ENCODE results near the gene CHCHD3. TPM values are rescaled to one million over a fixed set of nuclear protein-coding genes. Genes with fewer than 3 reads are reported as not detected.

The CHCHD3 gene
- total and polyA plus RNA-seq, 2 experiments from 2014 or later, result 65.3 to 68.5 TPM

DNA sequence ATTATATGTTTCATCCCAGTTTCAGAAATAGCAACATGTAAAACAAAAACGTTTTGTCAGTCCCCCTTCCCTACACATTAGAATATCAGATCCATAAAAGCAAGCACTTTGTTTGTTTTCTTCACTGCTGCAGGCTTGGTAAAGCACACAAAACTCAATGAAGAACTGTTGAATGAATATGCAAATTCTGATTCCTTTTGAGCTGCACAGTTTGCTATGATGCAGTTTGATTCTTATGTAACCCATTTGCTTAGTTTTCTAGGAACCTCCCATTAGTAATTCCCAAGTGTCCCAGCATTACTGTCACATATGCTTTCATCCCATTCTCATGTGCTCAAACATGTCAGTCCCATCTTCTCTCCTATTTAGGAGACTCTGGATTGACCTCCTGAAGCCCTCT is 26.1 kb upstream of the CHCHD3 start:
- Histone ChIP-seq H3K79me2 (no peaks in the 10 kb centered on the region), H3K27ac (no peak overlapping the region), H3K4me2 (no peak overlapping the region), H3K4me3 (no peak overlapping the region), H3K4me1 (ENCODE audit: insufficient read depth) (no peaks in the 10 kb centered on the region), H3K9me2 (replicated peaks; ENCODE audit: insufficient read depth) (no peaks in the 10 kb centered on the region), H4K20me1 (ENCODE audit: insufficient read depth, poor library complexity, severe bottlenecking) (no peaks in the 10 kb centered on the region), H3K9me3 (ENCODE audit: low read depth) (no peaks in the 10 kb centered on the region), H3K27me3 (no peaks in the 10 kb centered on the region), H3K36me3 (replicated peaks; ENCODE audit: insufficient read depth, low read depth) (no peaks in the 10 kb centered on the region), H2AFZ (no peak overlapping the region)
- 63% methylated on average over 1 of the region's 1 CpG for WGBS (ENCODE audit: low lambda C conversion rate, missing lambda C conversion rate)
- TF ChIP-seq, protein P1, sequence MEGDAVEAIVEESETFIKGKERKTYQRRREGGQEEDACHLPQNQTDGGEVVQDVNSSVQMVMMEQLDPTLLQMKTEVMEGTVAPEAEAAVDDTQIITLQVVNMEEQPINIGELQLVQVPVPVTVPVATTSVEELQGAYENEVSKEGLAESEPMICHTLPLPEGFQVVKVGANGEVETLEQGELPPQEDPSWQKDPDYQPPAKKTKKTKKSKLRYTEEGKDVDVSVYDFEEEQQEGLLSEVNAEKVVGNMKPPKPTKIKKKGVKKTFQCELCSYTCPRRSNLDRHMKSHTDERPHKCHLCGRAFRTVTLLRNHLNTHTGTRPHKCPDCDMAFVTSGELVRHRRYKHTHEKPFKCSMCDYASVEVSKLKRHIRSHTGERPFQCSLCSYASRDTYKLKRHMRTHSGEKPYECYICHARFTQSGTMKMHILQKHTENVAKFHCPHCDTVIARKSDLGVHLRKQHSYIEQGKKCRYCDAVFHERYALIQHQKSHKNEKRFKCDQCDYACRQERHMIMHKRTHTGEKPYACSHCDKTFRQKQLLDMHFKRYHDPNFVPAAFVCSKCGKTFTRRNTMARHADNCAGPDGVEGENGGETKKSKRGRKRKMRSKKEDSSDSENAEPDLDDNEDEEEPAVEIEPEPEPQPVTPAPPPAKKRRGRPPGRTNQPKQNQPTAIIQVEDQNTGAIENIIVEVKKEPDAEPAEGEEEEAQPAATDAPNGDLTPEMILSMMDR (IDR thresholded peaks at IDR 0.05; ENCODE audit: poor library complexity), result no peak
- TF ChIP-seq EZH2phosphoT487 (IDR thresholded peaks at IDR 0.05; ENCODE audit: low read depth, severe bottlenecking, unreplicated experiment), result no peak
- TF ChIP-seq EZH2 (IDR thresholded peaks at IDR 0.05; ENCODE audit: borderline replicate concordance), result no peak
- no peak for DNase-seq (ENCODE audit: low spot score)

DNA sequence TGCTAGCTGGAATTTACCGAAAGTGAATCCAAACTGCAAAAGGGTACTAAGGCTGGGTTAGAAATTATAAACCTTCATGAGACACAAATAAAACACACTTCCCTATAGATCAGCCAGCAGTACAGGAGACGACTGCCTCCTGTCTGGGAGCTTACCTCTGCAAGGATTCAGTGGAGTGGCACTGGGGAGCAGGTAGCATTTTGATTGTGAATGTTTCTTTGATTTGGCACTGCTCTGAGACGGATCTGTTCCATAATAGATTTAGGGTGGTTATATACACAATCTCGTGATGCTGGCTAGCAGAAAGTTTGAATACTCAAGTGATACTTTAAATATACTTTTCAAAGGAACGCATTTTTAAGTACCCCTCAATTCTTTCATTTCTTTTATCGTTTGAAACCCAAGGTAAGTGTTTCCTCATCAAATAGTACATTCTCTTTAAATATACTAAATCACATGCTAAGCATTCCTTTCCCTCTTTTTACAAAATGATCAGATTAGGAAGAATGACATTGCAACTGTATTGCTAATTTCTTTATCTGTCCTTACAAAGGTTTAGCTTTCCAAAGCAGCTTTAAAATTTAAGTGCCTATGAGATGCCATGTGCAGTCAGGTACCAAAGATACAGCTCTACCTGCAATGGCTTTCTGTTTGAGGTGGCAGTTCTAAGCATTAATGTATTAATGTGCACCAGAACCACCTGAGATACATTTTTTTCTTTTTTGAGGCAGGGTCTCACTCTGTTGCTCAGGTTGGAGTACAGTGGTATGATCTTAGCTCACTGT is 20.6 kb upstream of the CHCHD3 start:
- Histone ChIP-seq H3K27me3 (no peaks in the 10 kb centered on the region), H3K27ac (no peak overlapping the region), H3K9me3 (ENCODE audit: low read depth) (no peaks in the 10 kb centered on the region), H3K4me3 (no peak overlapping the region), H3K9me2 (replicated peaks; ENCODE audit: insufficient read depth) (no peaks in the 10 kb centered on the region), H3K4me2 (no peak overlapping the region), H3K79me2 (no peaks in the 10 kb centered on the region), H2AFZ (no peak overlapping the region), H4K20me1 (ENCODE audit: insufficient read depth, poor library complexity, severe bottlenecking) (no peaks in the 10 kb centered on the region), H3K4me1 (ENCODE audit: insufficient read depth) (no peaks in the 10 kb centered on the region), H3K36me3 (replicated peaks; ENCODE audit: insufficient read depth, low read depth) (no peaks in the 10 kb centered on the region)
- no peak for TF ChIP-seq EZH2phosphoT487 (IDR thresholded peaks at IDR 0.05; ENCODE audit: low read depth, severe bottlenecking, unreplicated experiment)
- no peak for TF ChIP-seq EZH2 (IDR thresholded peaks at IDR 0.05; ENCODE audit: borderline replicate concordance)
- TF ChIP-seq, protein P1 (IDR thresholded peaks at IDR 0.05; ENCODE audit: poor library complexity), result no peak
- WGBS (ENCODE audit: low lambda C conversion rate, missing lambda C conversion rate), result 86% methylated on average over 6 of the region's 6 CpGs
- no peak for DNase-seq (ENCODE audit: low spot score)

GRCh38 chr7:133099633-133100286 is 17.9 kb upstream of the CHCHD3 start:
- no peak overlapping the region for H3K27ac ChIP-seq
- no peak overlapping the region for H3K4me3 ChIP-seq
- H3K4me1 ChIP-seq (ENCODE audit: insufficient read depth), result no peaks in the 10 kb centered on the region
- WGBS (ENCODE audit: low lambda C conversion rate, missing lambda C conversion rate), result 78% methylated on average over 3 of the region's 3 CpGs
- H4K20me1 ChIP-seq (ENCODE audit: insufficient read depth, poor library complexity, severe bottlenecking), result no peaks in the 10 kb centered on the region
- no peaks in the 10 kb centered on the region for H3K36me3 ChIP-seq (replicated peaks; ENCODE audit: insufficient read depth, low read depth)
- no peaks in the 10 kb centered on the region for H3K9me2 ChIP-seq (replicated peaks; ENCODE audit: insufficient read depth)
- H3K4me2 ChIP-seq, result no peak overlapping the region
- TF ChIP-seq EZH2phosphoT487 (IDR thresholded peaks at IDR 0.05; ENCODE audit: low read depth, severe bottlenecking, unreplicated experiment) (no peak), EZH2 (IDR thresholded peaks at IDR 0.05; ENCODE audit: borderline replicate concordance) (no peak)
- TF ChIP-seq, protein P1 (IDR thresholded peaks at IDR 0.05; ENCODE audit: poor library complexity), result no peak
- H2AFZ ChIP-seq, result no peak overlapping the region
- no peaks in the 10 kb centered on the region for H3K79me2 ChIP-seq
- no peak for DNase-seq (ENCODE audit: low spot score)
- no peaks in the 10 kb centered on the region for H3K9me3 ChIP-seq (ENCODE audit: low read depth)
- H3K27me3 ChIP-seq, result no peaks in the 10 kb centered on the region

All from hepatocyte (in vitro differentiated cells).